Measurements from ENCODE around the gene MAP3K12. TPM values are rescaled to one million over a fixed set of nuclear protein-coding genes. Genes with fewer than 3 reads are reported as not detected.
A peak's percentile ranks its signal among the peaks of the same experiment; 100 is the strongest.
"Not testable (repeated sequence)": the region's sequence is repeated elsewhere in the genome, so short reads cannot be mapped to it uniquely, and the experiment has no call there.

The MAP3K12 gene
- total RNA-seq, 1 experiment from 2014 or later, result 18.9 TPM

DNA sequence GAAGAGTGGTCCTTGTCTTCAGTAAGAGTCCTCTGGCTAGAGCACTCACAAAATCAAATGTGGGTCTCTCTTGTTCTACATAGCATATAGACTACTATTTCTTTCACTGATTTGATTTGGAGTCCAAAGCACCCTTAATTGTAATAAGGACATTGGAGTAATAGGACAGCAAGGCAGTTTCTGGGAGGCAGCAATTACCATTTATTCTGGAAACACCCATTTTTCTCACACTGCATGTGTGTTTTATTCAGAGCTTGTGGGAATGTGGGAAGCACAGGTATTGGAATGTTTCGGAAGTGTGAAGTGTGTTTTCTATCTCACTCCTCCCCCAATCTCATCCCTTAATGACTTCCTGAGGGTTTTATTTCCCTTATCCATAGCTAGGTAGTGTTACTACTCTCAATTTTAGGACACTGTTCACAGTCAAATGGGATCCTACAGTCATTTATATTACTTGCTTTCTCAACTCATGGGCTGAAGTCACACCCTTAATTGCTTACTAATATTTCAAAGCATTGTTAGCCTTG is 27.1 kb downstream of the MAP3K12 start:
- DNase-seq (ENCODE audit: low read depth), result no peak

DNA sequence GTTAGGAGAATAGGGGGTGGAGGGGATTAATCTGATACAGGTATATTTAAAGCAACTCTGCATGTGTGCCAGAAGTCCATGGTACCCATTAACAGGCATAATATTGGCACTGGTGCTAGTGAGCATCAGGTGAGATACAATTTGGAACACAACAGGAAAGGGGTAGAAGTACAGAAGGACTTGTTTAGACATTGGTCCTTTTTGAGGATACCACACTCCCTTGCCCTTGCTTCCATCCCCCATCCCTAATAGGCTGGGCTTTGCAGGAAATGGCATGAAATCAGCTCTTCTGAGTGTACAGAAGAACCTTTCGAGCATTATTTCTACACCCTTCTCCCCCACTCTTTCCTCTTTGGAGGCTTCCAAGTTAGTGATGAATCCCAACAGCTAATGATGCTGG is 31.0 kb downstream of the MAP3K12 start:
- DNase-seq (ENCODE audit: low read depth), result no peak

DNA sequence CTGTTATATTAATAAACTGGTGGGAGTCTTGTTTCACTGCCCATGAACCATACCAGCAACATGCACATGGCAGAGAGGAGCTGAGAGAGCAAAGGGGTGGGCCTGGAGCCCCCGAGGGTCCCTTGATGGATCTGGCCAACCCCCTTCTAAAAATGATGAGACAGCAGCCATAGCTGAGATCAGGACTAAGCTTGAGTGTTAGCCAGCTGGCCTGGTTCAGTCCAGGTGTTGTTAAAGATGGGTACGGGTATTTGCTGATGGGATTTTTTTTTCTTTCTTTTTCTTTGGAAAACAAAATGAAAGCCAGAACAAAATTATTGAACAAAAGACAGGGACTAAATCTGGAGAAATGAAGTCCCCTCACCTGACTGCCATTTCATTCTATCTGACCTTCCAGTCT is 31.4 kb downstream of the MAP3K12 start:
- DNase-seq (ENCODE audit: low read depth), result no peak

DNA sequence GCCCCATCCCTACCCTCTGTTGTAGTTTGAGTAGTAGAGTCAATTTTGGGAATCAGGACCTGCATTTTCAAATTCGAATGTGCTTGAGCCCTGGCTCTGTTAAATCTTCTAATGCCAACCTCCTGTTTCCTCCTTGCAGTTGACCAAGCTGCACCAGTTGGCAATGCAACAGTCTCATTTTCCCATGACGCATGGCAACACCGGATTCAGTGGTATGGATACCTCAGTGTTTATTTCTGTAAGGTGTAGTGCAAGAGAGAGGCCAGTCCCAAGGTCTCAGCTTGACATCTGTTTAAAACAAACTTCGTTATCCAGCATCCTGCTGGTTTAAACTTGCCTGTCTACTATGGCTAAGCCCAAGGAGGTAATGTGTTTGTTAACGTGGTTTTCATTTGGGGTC is 32.2 kb downstream of the MAP3K12 start:
- DNase-seq (ENCODE audit: low read depth), result no peak

DNA sequence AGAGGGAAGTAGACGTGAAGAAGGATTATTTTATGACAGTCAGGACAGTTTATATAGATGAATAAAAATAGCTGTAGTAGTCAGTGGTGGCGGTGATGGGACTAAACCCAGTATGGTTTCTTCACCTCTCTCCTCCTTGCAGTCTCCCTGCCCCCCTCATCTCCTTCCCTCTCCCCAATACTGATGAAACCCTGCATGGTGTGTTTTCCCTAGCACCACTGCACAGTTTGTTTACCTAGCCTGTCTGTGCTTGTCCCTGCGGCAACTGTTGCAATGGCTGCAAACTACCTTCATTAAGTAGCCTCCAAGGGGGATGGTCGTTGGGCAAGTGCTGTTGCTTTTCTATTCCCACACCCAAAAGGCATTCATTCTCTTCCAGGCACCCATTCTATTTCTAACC is 32.6 kb downstream of the MAP3K12 start:
- no peak for DNase-seq (ENCODE audit: low read depth)

DNA sequence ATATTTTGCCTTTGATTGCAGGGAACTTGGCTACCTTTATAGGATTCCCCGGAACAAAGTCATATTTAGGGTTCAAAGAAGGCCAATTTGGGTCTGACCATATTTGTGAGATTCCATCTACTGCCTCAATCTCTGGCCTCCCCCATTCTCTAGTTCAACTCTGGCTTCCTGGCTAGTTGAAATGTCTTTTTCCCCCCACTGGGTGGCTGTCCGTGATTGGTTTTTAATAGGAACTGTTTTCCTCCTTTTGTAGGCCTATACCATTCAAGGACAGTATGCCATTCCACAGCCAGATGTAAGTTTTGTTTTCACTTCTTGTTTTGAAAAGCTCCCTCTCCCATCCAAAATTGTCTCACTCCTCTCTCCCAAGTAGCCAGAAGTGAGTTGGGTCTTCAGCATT is 33.6 kb downstream of the MAP3K12 start:
- no peak for DNase-seq (ENCODE audit: low read depth)

DNA sequence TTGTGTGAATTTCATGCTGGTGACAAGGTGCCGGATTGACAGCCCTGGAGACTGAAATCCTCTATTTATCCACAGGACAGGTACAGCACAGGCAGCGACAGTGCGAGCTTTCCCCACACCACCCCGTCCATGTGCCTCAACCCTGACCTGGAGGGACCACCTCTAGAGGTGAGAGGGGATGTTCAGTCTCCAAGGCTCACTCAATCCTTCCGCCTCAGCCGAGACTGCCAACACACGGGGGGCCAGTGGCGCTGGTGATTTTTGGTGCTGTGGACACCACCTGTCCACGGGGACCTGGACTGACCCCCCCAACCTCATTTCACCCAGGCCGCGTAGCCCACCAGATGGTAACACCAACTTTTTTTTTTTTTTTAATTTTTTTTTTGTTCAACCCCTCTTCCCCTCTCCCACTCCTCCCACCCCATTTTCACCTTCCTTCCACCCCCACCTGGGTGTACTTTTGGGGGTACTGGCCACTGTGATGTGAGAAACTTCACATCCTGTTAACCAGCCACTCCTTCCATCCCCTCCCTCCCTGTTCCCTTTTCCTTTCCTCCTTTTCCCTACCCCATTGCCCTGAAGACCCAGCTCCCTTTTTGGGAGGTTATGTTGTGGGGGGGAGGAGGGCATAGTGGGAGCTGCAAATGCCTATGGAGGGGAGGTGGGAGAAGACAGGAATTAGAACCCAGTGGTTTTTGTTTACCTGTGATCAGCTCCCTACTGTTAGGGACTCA is 34.4 kb downstream of the MAP3K12 start:
- DNase-seq (ENCODE audit: low read depth), result no peak

DNA sequence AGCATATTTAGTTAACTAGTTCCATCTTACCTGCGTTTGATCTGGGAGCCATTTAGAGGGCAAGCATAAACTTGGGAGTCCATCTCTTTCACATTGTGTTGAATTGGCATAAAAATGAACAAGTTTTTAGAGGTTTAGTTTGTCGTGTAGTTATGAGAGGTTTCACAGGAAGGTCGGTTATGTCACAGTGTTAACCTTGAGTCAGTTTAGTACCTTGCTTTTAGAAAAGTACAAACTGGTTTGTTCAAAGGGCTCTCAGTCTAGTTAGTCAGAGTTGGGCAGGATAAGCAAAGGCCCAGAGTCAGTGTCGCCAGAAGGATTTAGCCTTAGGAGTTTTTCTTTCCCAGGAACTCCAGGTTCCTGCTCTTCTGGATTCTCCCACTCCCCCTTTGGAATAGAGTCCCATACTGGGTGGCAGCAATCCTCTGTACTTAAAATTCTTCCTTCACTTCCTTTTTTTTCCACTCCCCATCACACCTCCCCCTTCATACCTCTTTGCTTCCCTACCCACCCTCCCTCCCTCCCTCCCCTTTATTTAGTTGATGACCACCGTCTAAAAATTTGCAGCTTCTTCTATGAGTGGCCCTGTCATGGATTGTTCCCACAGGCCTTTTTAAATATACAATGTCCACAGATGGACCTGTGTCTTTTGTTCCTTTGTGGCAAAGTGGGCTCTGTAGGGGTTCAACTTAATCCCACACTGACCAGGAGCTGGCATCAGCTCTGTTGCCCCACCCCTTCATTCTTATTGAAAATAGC is 35.3 kb downstream of the MAP3K12 start:
- no peak for DNase-seq (ENCODE audit: low read depth)

DNA sequence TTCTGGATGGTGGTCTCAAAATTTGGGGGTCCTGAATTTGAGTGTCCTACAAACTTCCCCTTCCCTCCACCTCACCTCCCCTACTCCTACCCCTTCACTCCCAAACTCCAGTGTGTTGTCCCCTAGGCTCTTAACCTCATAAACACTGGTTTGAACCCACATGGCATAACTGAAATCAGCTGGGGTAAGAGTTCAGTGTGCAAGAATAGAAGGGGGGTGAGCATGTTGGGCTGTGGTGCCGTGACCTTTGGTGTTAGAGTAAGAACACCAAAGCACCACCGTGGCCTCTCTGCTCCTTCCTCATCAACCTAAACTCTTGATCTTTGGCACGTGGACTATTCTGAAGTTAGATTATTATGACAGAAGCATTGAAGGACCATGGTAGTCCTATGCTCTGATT is 36.3 kb downstream of the MAP3K12 start:
- DNase-seq (ENCODE audit: low read depth), result no peak

DNA sequence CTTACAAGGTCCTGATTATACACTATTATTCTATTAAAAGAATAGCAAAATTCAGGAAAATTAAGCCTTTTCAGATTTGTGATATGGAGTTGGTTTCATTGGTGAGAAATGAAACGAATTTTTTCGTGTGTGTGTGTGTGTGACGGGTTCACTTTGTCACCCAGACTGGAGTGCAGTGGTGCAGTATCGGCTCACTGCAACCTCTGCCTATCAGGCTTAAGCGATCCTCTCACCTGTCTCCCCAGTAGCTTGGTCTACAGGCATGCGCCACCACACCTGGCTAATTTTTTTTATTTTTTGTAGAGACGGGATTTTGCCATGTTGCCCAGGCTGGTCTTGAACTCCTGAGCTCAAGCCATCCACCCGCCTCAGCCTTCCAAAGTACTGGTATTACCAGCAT is 37.7 kb downstream of the MAP3K12 start:
- DNase-seq (ENCODE audit: low read depth), result no peak

DNA sequence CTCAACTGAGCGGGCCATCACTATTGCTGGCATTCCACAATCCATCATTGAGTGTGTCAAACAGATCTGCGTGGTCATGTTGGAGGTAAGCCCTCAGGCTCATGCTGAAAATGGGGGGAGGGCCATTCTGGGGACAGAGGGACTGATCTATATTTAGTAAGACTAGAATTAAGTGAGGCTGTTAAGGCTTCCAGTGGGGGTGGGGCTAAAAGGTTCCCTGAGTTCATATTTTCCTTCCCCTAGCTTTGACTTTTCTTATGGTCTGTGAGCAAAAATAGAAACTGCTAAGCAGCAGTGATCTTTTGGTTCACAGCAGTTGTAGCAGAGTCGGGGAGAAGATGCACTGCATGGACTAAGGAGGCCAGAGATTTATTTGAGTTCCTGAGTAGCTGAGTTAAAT is 38.2 kb downstream of the MAP3K12 start:
- DNase-seq (ENCODE audit: low read depth), result no peak

DNA sequence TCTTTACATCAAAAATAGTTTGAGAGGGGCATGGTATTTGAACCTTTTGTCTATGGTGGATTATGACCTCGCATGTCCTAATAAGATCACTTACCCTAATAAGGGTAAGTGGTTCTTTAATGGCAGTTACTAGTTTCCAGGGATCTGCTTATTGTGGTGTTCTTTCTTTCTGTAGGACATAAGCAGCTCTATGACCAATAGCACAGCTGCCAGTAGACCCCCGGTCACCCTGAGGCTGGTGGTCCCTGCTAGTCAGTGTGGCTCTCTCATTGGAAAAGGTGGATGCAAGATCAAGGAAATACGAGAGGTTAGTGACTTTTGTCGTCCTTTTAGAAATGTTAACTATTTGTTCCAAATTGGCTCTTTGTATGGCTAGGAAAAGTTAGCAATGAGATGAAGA is 40.2 kb downstream of the MAP3K12 start:
- no peak for DNase-seq (ENCODE audit: low read depth)

DNA sequence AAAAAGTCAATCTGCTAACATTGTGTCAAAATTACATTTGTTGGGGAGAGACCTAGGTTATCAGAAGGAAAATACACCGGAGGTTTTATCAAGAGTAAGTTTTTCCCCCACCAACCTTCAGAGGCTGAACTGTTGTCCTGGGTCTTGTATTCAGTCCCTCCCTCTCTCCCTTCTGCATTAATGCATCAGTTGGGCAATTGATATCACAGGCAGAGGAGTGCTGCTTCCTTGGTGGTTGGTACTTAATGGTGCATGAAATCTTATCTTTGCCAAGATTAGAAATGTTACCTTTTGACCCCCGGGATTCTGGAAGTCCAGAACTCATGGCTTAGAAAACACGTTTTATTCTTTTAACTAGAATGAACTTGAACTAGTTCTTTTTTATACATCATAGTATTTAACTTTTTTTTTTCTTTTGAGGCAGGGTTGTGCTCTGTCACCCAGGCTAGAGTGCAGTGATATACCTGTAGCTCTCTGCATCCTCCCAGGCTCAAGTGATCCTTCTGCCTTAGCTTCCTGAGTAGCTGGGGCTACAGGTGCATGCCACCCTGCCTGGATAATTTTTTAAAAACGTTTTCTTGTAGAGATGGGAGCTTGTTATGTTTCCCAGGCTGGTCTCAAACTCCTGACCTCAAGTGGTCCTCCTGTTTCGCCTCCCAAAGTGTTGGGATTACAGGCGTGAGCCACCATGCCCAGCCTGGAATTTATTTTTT is 42.4 kb downstream of the MAP3K12 start:
- DNase-seq (ENCODE audit: low read depth), result no peak

DNA sequence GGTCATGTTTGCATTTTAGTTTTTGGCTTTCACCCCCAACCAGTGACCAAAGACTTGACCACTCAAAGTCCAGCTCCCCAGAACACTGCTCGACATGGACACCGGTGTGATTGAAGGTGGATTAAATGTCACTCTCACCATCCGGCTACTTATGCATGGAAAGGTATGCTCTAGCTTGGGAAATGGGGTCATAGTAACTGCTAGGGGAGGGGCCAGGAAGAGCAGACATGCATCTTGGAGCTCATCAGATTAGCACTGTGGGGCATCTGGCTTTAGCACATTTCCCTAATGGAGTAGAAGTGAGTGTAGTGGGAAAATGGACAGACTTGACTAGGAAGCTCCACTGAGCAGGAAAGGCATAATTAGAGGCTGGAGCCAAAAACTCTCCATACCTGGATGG is 44.6 kb downstream of the MAP3K12 start:
- no peak for DNase-seq (ENCODE audit: low read depth)

DNA sequence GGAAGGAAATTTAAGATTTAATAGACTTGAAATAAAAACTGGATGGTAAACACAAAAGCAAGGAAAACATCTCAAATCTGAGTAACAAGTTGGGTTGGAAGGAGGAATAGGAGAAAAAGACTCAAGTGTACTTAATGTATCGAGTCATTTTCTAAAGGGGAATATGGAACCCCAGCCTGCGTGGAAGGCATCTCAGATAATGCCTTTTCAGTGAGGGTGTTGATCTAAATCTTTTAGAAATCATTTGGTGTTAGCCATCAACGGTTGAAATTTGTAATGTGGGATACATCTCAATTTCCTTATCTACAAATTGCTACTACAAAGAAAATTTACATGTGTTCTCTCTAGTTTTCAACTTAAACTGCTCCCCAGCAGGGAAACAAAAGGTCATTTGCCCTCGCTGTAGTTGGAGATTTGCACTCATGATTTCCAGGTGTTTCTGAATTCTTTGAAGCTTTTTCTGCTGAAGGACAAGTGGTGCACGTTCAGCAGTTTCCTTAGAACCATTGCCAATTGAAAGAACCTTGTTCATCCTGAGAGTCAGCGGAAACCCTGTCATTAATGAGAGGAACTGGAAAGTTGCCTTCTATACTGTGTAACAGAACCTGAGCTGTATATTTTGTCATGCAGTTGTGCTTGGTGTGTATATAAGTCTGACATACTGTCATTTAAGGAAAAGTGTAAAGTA is 45.2 kb downstream of the MAP3K12 start:
- DNase-seq (ENCODE audit: low read depth), result no peak

DNA sequence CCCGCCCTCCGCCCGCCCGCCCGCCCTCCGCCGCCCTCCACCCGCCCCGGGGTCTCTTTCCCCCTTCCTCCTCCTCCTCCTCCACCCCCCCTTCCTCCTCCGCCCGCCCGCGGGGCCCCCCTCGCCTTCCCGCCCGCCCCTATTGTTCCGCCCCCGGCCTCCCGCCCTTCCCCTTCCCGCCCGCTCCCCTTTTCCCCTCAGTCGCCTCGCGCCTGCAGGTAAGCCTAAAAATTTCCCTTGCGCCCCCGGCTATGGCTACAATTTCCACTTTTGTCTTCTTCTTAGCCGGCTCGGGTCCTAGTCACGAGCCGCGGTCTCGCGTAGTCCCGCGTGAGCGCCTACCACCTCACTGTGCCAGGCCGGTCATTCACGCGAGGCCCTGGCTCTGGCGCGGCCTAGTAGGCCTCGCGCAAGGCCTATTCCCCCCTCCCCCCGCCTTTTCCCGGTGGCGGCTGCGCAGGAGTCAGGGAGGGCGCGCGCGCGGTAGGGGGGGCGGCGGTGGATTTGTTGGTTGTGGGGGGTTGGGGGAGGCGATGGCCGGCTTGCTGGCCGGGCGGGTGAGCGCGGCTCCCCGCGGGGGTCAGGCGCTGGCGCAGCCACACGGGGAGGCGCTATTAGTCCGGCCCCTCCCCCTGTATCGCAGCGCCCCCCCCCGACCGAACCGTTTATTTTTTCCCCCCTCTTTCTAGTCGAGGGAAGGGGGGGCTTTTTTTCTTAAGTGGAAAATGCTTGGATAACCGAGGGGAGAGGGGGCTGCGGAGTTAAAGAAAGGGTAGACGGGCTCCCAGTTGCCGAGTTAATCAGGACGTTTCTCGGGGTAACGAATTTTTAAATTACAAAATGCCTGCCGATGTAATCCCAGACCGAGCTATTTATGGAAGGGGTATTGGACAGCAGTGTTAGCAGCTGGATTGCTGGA is 46.8 kb downstream of the MAP3K12 start:
- DNase-seq (ENCODE audit: low read depth), result peak; percentile 77

DNA sequence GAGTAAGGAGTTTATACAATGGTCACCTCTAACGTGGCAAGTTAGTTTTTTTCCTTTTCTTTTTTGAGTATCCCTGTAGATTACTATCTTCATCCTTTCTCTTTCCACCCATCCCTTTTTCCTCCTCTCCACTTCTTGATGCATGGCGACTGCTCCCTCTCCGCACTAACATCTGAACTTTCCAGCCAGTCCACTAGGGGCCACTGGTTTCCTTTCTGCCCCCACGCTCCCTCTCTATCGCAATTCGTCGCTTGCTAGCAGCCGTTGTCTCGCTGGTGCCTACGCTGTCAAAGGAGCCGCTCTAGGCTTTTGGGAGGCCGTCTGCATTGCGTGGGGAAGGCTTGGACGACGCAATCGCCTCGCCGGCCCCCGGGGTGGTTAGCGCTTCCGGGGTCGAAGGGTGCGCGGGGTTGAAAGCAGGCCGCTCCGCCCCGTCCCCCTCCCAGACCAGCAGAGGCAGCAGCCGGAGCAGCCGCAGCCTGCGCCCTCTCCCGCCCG is 47.5 kb downstream of the MAP3K12 start, which contains the start of gene PCBP2:
TSS of gene PCBP2 (plus strand) at position 442 of the 498 bp plus-strand sequence. CDS start 2,699 bp downstream, outside the sequence.
- DNase-seq (ENCODE audit: low read depth), result peak; percentile 99

DNA sequence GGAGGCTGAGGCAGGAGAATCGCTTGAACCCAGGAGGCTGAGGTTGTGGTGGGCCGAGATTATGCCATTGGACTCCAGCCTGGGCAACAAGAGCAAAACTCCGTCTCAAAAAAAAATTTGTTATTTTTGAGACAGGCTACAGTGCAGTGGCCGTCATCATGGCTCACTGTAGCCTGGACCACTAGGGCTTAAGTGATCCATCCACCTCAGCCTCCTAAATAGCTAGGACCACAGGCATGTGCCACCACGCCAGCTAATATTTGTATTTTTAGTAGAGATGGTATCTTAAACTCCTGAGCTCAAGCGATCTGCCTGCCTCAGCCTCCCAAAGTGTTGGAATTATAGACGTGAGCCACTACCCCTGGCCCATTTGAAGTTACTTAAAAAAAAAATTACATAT is 48.3 kb downstream of the MAP3K12 start:
- DNase-seq (ENCODE audit: low read depth), result no peak

DNA sequence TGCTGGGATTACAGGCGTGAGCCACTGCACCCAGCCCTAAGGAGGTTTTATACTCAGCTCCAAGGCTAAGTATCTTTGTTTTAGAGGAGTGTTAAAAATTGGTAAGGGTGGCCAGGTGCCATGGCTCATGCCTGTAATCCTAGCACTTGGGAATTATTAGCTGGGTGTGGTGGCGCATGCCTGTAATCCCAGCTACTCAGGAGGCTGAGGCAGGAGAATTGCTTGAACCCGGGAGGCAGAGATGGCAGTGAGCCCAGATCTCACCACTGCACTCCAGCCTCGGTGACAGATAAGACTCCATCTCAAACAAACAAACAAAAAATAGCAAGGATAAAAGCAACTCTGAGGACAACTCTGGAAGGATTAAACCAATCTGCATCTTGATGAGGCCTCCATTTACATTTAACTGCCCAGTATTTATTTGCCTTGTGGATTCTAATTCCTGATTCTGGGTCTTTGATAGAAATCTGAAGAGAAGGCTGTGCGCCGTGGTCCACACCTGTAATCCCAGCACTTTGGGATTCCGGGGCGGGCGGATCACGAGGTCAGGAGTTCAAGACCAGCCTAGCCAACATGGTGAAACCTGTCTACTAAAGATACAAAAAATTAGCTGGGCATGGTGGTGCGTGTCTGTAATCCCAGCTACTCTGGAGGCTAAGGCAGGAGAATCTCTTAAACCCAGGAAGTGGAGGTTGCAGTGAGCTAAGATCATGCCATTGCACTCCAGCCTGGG is 54.5 kb downstream of the MAP3K12 start:
- not testable (repeated sequence) for DNase-seq (ENCODE audit: low read depth)
